B cell (primary cell): Measurements from ENCODE around the gene FAM227A.

ENCODE experiments used
- EZH2 ChIP-seq: IDR thresholded peaks from 2 replicates; pipeline ENCODE4 v1.6.1; 2012; ENCODE audit warnings: borderline replicate concordance, low read depth, mild to moderate bottlenecking, moderate library complexity, low read length; ENCODE audit not compliant: insufficient read depth, poor library complexity, severe bottlenecking
- TF ChIP-seq, protein P1 (sequence below): fragments of 200-600 bp; IDR thresholded peaks from one replicate; pipeline ENCODE4 v1.8.0; 2022; ENCODE audit warnings: antibody characterized with exemption, mild to moderate bottlenecking

DNA sequence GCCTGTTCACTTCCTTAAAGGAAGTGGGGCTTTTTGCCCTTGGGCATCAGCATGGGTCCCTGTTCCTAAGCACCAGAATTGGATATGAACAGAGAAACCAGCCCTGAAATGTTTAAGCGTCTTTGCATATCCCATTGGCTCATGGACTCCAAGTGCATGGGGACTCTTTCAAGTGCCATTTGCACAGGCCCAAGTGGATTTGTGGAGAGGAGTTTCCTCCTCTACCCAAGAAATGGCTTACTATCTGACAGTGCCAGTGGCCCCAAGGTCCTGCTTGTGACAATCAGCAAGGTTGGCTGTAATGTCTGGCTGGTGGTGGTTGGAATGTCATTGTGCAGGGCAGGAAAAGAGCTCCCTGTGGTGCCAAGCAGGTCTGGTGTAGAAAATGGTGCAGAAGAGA lies 29.6 kb upstream of the FAM227A start:
- no peak for TF ChIP-seq EZH2
- TF ChIP-seq, protein P1, sequence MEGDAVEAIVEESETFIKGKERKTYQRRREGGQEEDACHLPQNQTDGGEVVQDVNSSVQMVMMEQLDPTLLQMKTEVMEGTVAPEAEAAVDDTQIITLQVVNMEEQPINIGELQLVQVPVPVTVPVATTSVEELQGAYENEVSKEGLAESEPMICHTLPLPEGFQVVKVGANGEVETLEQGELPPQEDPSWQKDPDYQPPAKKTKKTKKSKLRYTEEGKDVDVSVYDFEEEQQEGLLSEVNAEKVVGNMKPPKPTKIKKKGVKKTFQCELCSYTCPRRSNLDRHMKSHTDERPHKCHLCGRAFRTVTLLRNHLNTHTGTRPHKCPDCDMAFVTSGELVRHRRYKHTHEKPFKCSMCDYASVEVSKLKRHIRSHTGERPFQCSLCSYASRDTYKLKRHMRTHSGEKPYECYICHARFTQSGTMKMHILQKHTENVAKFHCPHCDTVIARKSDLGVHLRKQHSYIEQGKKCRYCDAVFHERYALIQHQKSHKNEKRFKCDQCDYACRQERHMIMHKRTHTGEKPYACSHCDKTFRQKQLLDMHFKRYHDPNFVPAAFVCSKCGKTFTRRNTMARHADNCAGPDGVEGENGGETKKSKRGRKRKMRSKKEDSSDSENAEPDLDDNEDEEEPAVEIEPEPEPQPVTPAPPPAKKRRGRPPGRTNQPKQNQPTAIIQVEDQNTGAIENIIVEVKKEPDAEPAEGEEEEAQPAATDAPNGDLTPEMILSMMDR = no peak
